Measurements from ENCODE around the gene LMX1A. TPM values are rescaled to one million over a fixed set of nuclear protein-coding genes. Genes with fewer than 3 reads are reported as not detected.

LMX1A gene
- total RNA-seq, 4 donors from 2014 or later: 1.1 to 2.5 (median 1.8) TPM

- no peaks in the 10 kb centered on the region for H3K27me3 ChIP-seq
- no peak overlapping the region for H3K4me3 ChIP-seq
- no peak for TF ChIP-seq CTCF (IDR thresholded peaks at IDR 0.05)
- TF ChIP-seq POLR2A (IDR thresholded peaks at IDR 0.05): no peak
- no peak overlapping the region for H3K27ac ChIP-seq
- no peaks in the 10 kb centered on the region for H3K4me1 ChIP-seq
- H3K36me3 ChIP-seq: no peaks in the 10 kb centered on the region
- no peaks in the 10 kb centered on the region for H3K9me3 ChIP-seq
- DNase-seq: no peak
Measured at GRCh38 chr1:165316153-165316772, 40.3 kb downstream of the LMX1A start.

- Histone ChIP-seq H3K36me3 (no peaks in the 10 kb centered on the region), H3K4me1 (no peaks in the 10 kb centered on the region), H3K4me3 (no peak overlapping the region), H3K9me3 (no peaks in the 10 kb centered on the region), H3K27ac (no peak overlapping the region), H3K27me3 (no peaks in the 10 kb centered on the region)
- TF ChIP-seq CTCF (IDR thresholded peaks at IDR 0.05) (no peak), POLR2A (IDR thresholded peaks at IDR 0.05) (no peak)
- DNase-seq: no peak
Measured at GRCh38 chr1:165315481-165315880, 41.0 kb downstream of the LMX1A start.

- H3K4me1 ChIP-seq: no peaks in the 10 kb centered on the region
- no peak overlapping the region for H3K27ac ChIP-seq
- H3K27me3 ChIP-seq: no peaks in the 10 kb centered on the region
- H3K36me3 ChIP-seq: no peaks in the 10 kb centered on the region
- TF ChIP-seq CTCF (IDR thresholded peaks at IDR 0.05) (no peak), POLR2A (IDR thresholded peaks at IDR 0.05) (no peak)
- H3K9me3 ChIP-seq: no peaks in the 10 kb centered on the region
- no peak overlapping the region for H3K4me3 ChIP-seq
- DNase-seq: no peak
Measured at GRCh38 chr1:165313903-165314302, 42.6 kb downstream of the LMX1A start.

GRCh38 chr1:165312591-165312990 is 43.9 kb downstream of the LMX1A start:
- no peaks in the 10 kb centered on the region for H3K4me1 ChIP-seq
- H3K9me3 ChIP-seq: no peaks in the 10 kb centered on the region
- no peak overlapping the region for H3K4me3 ChIP-seq
- DNase-seq: no peak
- no peaks in the 10 kb centered on the region for H3K36me3 ChIP-seq
- H3K27ac ChIP-seq: no peak overlapping the region
- TF ChIP-seq POLR2A (IDR thresholded peaks at IDR 0.05) (no peak), CTCF (IDR thresholded peaks at IDR 0.05) (no peak)
- H3K27me3 ChIP-seq: no peaks in the 10 kb centered on the region

GRCh38 chr1:165306543-165307434 is 49.7 kb downstream of the LMX1A start:
- DNase-seq: no peak
- TF ChIP-seq POLR2A (IDR thresholded peaks at IDR 0.05): no peak
- TF ChIP-seq CTCF (IDR thresholded peaks at IDR 0.05): no peak

More at GRCh38 chr1:165306543-165307434, 49.7 kb downstream of the LMX1A start:
- Histone ChIP-seq H3K27ac (no peak overlapping the region), H3K27me3 (no peaks in the 10 kb centered on the region), H3K36me3 (no peaks in the 10 kb centered on the region), H3K4me1 (no peaks in the 10 kb centered on the region), H3K4me3 (no peak overlapping the region), H3K9me3 (no peaks in the 10 kb centered on the region)

Data from Peyer's patch (tissue), 4 donors.